Suprapubic skin (tissue), 4 donors: ENCODE results near the gene CADPS. TPM values are rescaled to one million over a fixed set of nuclear protein-coding genes. Genes with fewer than 3 reads are reported as not detected.

Source experiments
- DNase-seq, 2 donors: peaks; one replicate each; pipeline ENCODE4 v3.0.0-alpha.2; 2019; ENCODE audit warnings: low spot score in 2 of 2
- H3K27ac ChIP-seq: fragments of 200-600 bp; sonication (generic); one replicate; pipeline ENCODE4 v1.5.1; 2019
- H3K27me3 ChIP-seq: fragments of 200-600 bp; sonication (generic); one replicate; pipeline ENCODE4 v1.5.1; 2019
- H3K36me3 ChIP-seq: fragments of 200-600 bp; sonication (generic); one replicate; pipeline ENCODE4 v1.5.1; 2019
- H3K4me1 ChIP-seq: fragments of 200-600 bp; sonication (generic); one replicate; pipeline ENCODE4 v1.5.1; 2019
- H3K4me3 ChIP-seq: fragments of 200-600 bp; sonication (generic); one replicate; pipeline ENCODE4 v1.5.1; 2019; ENCODE audit warnings: mild to moderate bottlenecking
- H3K9me3 ChIP-seq: fragments of 200-600 bp; sonication (generic); one replicate; pipeline ENCODE4 v1.5.1; 2019
- CTCF ChIP-seq, 2 donors: fragments of 200-600 bp in 1 of 2; fragments of 450-650 bp in 1 of 2; sonication (generic) in 1 of 2; IDR thresholded peaks; one replicate each; pipeline ENCODE4 v1.5.1; 2016 to 2019; ENCODE audit warnings: antibody characterized with exemption in 2 of 2, mild to moderate bottlenecking in 1 of 2, moderate library complexity in 1 of 2
- EP300 ChIP-seq: sonication (generic); formaldehyde crosslinking; IDR thresholded peaks from one replicate; pipeline ENCODE4 v1.6.1; 2017; ENCODE audit warnings: antibody characterized with exemption
- POLR2A ChIP-seq, 2 donors: fragments of 450-650 bp; IDR thresholded peaks; one replicate each; pipeline ENCODE4 v1.6.1; 2017; ENCODE audit warnings: antibody characterized with exemption in 2 of 2, mild to moderate bottlenecking in 2 of 2, moderate library complexity in 2 of 2
- POLR2AphosphoS5 ChIP-seq, 3 donors: sonication (generic); formaldehyde crosslinking; IDR thresholded peaks; one replicate each; pipeline ENCODE4 v1.6.1; 2017; ENCODE audit warnings: antibody characterized with exemption in 3 of 3
- WGBS: methylation state at CpG from one replicate; pipeline ENCODE4 v1.1.5; 2018; 5-methylcytosine and 5-hydroxymethylcytosine counted together
- total RNA-seq, 4 donors: library from RNA; depleted of rRNA; stranded (reverse); fragments of >200 nt; gene quantifications; one replicate each; pipeline ENCODE4 v1.1.0, GENCODE V29; 2016

The CADPS gene
- total RNA-seq, 4 donors from 2014 or later, result 0.57 to 3.8 (median 3.0) TPM

- WGBS, result 54% methylated on average over 9 of the region's 9 CpGs
- no peaks in the 10 kb centered on the region for H3K36me3 ChIP-seq
- no peak for DNase-seq
- no peaks in the 10 kb centered on the region for H3K9me3 ChIP-seq
- TF ChIP-seq EP300 (no peak), POLR2A (IDR thresholded peaks at IDR 0.05) (no peak), POLR2AphosphoS5 (IDR thresholded peaks at IDR 0.05) (no peak), CTCF (IDR thresholded peaks at IDR 0.05) (no peak)
- H3K4me3 ChIP-seq, result no peak overlapping the region
- H3K27me3 ChIP-seq, result no peaks in the 10 kb centered on the region
- no peaks in the 10 kb centered on the region for H3K4me1 ChIP-seq
- no peak overlapping the region for H3K27ac ChIP-seq
Measured at GRCh38 chr3:62479326-62479725, 395.9 kb downstream of the CADPS start.

GRCh38 chr3:62475306-62475705 lies 399.9 kb downstream of the CADPS start:
- no peaks in the 10 kb centered on the region for H3K4me1 ChIP-seq
- no peak overlapping the region for H3K27ac ChIP-seq
- H3K36me3 ChIP-seq, result no peaks in the 10 kb centered on the region
- DNase-seq, result no peak
- no peak overlapping the region for H3K4me3 ChIP-seq
- TF ChIP-seq EP300 (no peak), POLR2AphosphoS5 (IDR thresholded peaks at IDR 0.05) (no peak), POLR2A (IDR thresholded peaks at IDR 0.05) (no peak), CTCF (IDR thresholded peaks at IDR 0.05) (no peak)
- H3K27me3 ChIP-seq, result no peaks in the 10 kb centered on the region
- no peaks in the 10 kb centered on the region for H3K9me3 ChIP-seq

- no peak overlapping the region for H3K4me3 ChIP-seq
- no peaks in the 10 kb centered on the region for H3K27me3 ChIP-seq
- TF ChIP-seq EP300 (no peak), POLR2A (IDR thresholded peaks at IDR 0.05) (no peak), POLR2AphosphoS5 (IDR thresholded peaks at IDR 0.05) (no peak), CTCF (IDR thresholded peaks at IDR 0.05) (no peak)
- H3K27ac ChIP-seq, result no peak overlapping the region
- DNase-seq, result no peak
- no peaks in the 10 kb centered on the region for H3K9me3 ChIP-seq
- WGBS, result 33% methylated on average over 4 of the region's 4 CpGs
- H3K36me3 ChIP-seq, result no peaks in the 10 kb centered on the region
- no peaks in the 10 kb centered on the region for H3K4me1 ChIP-seq
Measured at GRCh38 chr3:62467966-62468722, 407.1 kb downstream of the CADPS start.

- Histone ChIP-seq H3K36me3 (no peaks in the 10 kb centered on the region), H3K27ac (no peak overlapping the region), H3K9me3 (no peaks in the 10 kb centered on the region), H3K4me1 (no peaks in the 10 kb centered on the region), H3K27me3 (no peaks in the 10 kb centered on the region), H3K4me3 (no peak overlapping the region)
- TF ChIP-seq CTCF (IDR thresholded peaks at IDR 0.05), result no peak
- TF ChIP-seq EP300, result no peak
- no peak for TF ChIP-seq POLR2AphosphoS5 (IDR thresholded peaks at IDR 0.05)
- TF ChIP-seq POLR2A (IDR thresholded peaks at IDR 0.05), result no peak
- no peak for DNase-seq
- 83% methylated on average over 4 of the region's 4 CpGs for WGBS
Measured at GRCh38 chr3:62462788-62463187, 412.4 kb downstream of the CADPS start.

- H3K27ac ChIP-seq, result no peak overlapping the region
- DNase-seq, result no peak
- no peaks in the 10 kb centered on the region for H3K4me1 ChIP-seq
- no peaks in the 10 kb centered on the region for H3K9me3 ChIP-seq
- H3K36me3 ChIP-seq, result no peaks in the 10 kb centered on the region
- TF ChIP-seq POLR2A (IDR thresholded peaks at IDR 0.05) (no peak), CTCF (IDR thresholded peaks at IDR 0.05) (no peak), EP300 (no peak), POLR2AphosphoS5 (IDR thresholded peaks at IDR 0.05) (no peak)
- no peaks in the 10 kb centered on the region for H3K27me3 ChIP-seq
- H3K4me3 ChIP-seq, result no peak overlapping the region
- 73% methylated on average over 19 of the region's 19 CpGs for WGBS
Measured at GRCh38 chr3:62462104-62462762, 413.0 kb downstream of the CADPS start.
